SH-SY5Y (cell line): ENCODE data around the gene ACOXL.

Experiments
- GATA2 ChIP-seq: IDR thresholded peaks from 2 replicates; pipeline ENCODE4 v1.6.1; 2011; ENCODE audit warnings: mild to moderate bottlenecking, low read depth, low read length
- GATA3 ChIP-seq: IDR thresholded peaks from 2 replicates; pipeline ENCODE4 v1.6.1; 2011; ENCODE audit warnings: low read depth, mild to moderate bottlenecking, low read length, moderate library complexity

DNA sequence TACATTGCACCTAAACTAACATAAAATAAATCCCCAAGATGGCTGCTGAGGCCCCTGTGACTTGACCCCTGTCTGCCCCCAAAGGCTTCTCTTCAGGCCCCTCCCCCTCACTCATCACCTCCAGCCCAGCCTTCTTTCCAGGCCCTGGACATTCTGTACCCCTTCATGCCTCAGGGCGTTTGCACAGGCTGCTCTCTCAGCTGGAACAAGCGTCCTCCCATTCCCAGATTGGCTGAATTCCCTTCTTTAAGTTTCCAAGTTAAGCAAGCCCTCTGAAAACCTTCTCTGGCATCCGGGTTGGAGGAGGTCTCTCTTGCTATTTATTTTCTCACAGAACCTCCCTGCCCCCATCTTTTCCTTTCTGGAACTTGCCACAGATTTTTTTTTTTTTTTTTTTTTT is 223.2 kb downstream of the ACOXL start:
- TF ChIP-seq GATA2 (no peak), GATA3 (no peak)
